Stimulated activated CD4-positive, alpha-beta T cell treated with anti-CD3 and anti-CD28 coated beads, Interleukin-15, amount 100 ng/mL, for 24 hours (primary cell): Measurements from ENCODE around the gene OR10AD1.
"Not testable (repeated sequence)": the region's sequence is repeated elsewhere in the genome, so short reads cannot be mapped to it uniquely, and the experiment has no call there.

Source experiments
- DNase-seq: peaks from one replicate; pipeline ENCODE4 v3.0.0-alpha.2; 2020

The OR10AD1 gene, protein sequence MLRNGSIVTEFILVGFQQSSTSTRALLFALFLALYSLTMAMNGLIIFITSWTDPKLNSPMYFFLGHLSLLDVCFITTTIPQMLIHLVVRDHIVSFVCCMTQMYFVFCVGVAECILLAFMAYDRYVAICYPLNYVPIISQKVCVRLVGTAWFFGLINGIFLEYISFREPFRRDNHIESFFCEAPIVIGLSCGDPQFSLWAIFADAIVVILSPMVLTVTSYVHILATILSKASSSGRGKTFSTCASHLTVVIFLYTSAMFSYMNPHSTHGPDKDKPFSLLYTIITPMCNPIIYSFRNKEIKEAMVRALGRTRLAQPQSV

DNA sequence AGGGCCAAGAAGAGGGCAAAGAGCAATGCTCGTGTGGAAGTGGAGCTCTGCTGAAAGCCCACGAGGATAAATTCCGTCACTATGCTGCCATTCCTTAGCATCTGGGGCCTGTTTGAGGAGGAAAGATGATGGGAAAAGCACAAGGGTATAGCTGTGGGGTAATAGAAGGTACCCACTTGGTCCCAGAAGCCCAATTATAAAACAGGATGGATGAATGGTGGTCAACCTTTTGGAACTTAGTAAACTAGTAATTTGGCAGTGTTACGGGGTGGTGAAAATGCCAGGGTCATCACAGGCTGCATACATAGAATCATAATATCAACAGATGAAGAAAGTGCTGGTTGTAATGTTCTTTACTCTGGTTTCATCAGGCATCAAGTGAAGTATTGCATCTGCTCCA, at the start of gene OR10AD1:
OR10AD1 (minus strand) TSS at position 101 of the 400 bp plus-strand sequence; CDS start at position 101, 0 bp downstream.
- DNase-seq: no peak

DNA sequence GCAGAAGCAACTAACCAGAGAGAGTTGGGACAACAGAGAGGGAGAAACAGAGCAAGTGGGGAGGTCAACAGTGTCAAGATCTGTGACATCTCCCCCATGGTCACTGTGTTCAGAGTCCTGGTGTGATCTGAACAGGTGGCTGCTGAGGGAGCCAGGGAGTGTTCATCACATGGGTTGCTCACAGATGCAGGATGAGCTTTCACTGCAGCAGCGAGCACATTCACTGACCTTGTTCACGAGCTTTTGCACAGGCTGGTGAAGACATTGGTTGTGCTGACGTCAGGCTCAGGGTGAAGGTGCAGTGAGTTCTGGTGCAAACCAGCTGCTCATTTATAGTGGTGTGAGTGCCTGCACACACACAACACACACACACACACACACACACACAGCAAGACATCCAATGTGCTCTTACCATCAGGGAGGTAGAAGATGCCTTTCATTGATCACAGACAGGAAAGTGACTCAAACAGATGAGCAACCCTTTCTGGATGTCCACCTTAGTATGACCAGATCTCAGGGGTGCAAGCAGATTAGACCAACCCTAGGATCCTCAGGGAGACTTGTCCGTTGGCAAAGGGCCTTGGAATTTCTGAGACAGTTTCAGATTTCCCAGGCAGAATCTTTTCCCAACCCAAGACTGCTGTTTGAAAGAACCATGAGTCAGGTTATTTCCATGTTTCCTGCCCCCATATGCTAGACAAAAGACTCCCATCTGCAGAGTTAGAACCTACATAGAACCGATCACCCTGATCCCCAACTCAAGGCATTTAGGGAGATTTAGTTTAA, 44.3 kb upstream of the OR10AD1 start:
- DNase-seq: no peak

GRCh38 chr12:48237162-48237561, 34.1 kb upstream of the OR10AD1 start:
- DNase-seq: no peak

DNA sequence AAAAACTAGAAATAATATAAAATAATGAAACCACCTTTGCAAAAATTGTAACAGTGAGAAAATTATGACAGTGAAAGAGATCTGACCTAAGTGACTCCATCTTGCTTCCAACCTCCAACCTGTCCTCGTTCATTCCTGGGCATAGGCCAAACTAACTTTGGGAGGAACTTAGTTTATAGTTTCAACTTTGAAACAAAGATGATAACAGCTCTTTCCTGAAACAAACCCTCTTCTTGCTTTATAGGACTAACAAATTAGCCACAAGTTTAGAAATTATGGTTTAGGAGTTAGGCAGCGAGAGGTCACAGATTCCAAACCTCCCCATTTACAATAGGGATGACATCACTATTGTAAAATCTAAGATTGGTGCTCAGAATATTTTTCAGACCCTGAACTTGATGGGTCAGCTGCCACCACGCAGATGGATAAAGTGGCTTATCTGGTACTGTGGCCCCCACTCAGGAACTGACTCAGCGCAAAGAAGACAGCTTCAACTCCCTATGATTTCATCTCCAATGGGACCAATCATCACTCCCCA, 32.8 kb upstream of the OR10AD1 start:
- no peak for DNase-seq

DNA sequence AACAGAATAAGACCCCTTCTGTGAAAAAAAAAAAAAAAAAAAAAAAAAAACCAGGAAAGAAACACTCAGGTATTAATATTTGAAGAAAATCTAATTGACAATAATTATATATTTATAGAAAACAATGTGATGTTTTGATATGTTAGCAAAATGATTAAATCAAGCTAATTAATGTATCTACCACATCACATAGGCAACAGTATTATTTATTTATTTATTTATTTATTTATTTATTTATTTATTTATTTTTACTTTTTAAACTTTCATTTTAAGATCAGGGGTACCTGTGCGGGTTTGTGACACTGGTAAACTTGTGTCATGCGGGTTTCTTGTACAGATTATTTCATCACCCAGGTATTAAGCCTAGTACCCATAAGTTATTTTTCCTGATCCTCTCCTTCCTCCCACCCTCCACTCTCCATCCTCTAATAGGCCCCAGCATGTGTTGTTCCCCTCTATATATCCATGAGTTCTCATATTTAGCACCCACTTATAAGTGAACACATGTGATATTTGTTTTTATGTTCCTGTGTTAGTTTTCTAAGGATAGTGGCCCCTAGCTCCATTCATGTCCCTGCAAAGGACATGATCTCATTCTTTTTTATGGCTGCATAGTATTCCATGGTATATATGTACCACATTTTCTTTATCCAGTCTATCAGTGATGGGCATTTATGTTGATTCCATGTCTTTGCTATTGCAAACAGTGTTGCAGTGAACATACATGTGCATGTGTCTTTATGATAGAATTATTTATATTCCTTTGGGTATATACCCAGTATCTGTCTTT, 28.3 kb upstream of the OR10AD1 start:
- not testable (repeated sequence) for DNase-seq

DNA sequence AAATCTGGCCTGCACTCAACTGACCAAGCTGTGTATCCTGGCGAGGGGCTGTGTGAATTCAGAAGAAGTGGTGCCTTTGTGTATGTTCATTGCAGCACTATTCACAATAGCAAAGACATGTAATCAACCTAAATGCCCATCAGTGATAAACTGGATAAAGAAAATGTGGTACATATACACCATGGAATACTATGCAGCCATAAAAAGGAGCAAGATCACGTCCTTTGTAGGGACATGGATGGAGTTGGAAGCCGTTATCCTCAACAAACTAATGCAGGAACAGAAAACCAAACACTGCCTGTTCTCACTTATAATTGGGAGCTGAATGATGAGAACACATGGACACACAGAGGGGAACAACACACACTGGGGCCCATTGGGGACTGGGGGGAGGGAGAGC, 21.4 kb upstream of the OR10AD1 start:
- DNase-seq: not testable (repeated sequence)

GRCh38 chr12:48221645-48222044, 18.6 kb upstream of the OR10AD1 start:
- no peak for DNase-seq

DNA sequence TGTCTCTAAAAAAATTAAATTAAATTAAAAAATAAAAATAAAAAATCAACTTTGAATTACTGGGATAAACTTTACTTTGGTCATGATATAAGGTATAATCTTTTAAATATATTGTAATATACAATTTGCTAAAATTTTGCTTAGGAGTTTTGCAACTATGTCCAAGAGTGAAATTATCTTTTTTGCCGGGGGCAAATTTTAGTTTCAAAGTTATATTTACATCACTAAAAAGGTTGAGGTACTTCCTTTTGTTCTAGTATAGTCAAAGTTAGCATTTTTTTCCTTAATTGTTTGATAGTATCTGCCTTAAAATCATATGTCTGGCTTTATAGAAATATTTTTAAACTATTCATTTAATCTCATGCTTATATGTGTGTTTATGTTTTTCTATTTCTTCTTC, 17.6 kb upstream of the OR10AD1 start:
- DNase-seq: no peak

DNA sequence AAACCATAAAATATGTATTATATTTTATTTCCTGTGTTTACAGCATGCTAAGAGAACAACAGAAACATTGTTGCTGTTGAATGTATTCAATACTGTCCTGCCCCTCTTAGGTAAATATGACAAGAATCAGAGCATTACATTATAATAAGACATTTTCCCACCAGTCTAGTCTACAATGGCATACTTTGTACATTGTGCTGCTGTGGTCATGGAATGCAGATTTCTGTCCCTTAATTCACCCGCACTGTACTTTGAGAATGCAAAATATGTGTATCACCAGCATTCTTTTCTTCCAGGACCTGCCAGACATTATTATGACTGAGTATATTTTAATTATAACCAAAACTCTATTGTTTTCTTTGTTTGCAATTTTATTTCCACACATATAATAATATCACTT, 16.5 kb upstream of the OR10AD1 start:
- no peak for DNase-seq

DNA sequence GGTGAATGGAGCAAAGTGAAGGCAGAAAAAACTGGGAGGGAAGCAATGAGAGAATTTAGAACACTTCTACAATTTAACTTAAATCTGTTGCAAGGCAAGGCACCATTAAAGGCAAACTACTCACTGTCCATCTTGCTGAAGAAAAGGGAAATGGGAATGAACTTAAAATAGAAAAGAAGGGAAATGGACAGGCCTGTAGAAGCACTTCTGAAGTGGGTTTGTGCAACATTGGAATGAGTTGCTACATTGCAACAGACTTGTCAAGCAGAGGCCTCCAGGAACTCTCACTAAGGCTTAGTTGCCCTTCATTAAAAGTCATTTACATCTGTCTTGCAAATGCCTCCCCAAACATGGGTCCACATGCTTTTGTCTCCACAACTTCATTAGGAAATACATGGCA, 13.7 kb upstream of the OR10AD1 start:
- DNase-seq: no peak

DNA sequence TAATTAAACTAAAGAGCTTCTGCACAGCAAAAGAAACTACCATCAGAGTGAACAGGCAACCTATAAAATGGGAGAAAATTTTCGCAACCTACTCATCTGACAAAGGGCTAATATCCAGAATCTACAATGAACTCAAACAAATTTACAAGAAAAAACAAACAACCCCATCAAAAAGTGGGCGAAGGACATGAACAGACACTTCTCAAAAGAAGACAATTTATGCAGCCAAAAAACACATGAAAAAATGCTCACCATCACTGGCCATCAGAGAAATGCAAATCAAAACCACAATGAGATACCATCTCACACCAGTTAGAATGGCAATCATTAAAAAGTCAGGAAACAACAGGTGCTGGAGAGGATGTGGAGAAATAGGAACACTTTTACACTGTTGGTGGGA, 6.4 kb upstream of the OR10AD1 start:
- DNase-seq: not testable (repeated sequence)

DNA sequence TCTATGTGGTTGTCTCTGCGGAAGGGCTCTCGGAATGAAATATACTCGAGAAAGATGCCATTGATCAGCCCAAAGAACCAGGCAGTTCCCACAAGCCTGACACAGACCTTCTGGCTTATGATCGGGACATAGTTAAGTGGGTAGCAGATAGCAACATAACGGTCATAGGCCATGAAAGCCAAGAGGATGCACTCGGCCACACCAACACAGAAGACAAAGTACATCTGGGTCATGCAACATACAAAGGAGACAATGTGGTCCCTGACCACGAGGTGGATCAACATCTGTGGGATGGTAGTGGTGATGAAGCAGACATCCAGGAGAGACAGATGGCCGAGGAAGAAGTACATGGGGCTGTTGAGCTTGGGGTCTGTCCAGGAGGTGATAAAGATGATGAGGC, 326 bp downstream of the OR10AD1 start:
- DNase-seq: no peak

DNA sequence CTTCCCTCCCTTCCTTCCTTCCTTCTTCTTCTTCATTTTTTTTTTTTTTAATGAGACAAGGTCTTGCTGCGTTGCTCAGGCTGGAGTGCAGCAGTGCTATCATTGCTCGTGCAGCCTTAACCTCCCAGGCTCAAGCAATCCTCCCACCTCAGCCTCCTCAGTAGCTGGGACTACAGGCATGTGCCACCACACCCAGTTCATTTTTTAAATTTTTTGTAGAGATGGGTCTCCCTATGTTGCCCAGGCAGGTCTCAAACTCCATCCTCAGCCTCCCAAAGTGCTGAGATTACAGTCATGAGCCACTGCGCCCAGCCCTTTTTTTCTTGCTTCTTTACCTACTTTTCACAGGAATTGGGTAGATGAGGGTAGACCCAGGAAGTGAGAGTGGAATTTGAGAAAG, 1.6 kb downstream of the OR10AD1 start:
- no peak for DNase-seq

- no peak for DNase-seq
Measured at GRCh38 chr12:48201091-48201490, 2.0 kb downstream of the OR10AD1 start.

- no peak for DNase-seq
Measured at GRCh38 chr12:48199774-48200221, 3.3 kb downstream of the OR10AD1 start.

GRCh38 chr12:48198985-48199384, 4.1 kb downstream of the OR10AD1 start:
- DNase-seq: no peak

DNA sequence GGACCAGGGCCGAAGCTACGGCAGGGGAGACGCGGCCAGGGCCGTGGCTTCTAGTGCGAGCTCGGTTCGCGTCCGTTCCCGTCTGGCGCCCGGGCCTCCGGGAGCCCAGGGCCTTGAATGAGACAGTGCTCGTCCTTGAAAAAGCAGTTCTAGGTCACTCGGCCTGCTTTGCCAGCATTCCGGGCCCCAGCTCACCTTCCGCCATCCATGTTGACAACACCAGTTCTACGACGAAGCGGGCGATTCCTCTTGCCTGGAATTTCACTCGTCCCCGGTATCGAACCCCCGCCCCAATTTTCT, 4.5 kb downstream of the OR10AD1 start:
- peak; percentile 48 for DNase-seq

- peak; percentile 97 for DNase-seq
Measured at GRCh38 chr12:48197971-48198671, 5.0 kb downstream of the OR10AD1 start.

DNA sequence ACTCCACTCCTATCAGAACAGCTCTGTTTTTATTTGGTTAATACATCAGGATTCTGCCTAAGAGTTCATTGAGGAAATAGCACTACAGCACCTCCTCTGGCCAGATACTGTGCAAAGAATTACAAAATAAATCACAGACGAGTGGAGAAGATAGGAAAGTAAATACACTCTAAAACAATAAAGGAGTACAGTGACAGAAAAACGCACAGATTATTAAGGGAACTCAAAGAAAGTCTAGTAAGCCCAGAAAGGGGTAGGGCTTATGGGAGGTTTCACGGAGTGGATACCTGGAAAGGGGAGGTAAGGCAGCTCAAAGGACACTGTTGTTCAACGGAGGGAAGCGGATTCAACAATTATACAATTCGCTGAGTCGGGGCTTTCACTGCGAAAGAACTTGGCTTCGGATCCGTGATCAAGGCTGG, 5.5 kb downstream of the OR10AD1 start:
- no peak for DNase-seq

- no peak for DNase-seq
Measured at GRCh38 chr12:48194799-48195201, 8.3 kb downstream of the OR10AD1 start.

DNA sequence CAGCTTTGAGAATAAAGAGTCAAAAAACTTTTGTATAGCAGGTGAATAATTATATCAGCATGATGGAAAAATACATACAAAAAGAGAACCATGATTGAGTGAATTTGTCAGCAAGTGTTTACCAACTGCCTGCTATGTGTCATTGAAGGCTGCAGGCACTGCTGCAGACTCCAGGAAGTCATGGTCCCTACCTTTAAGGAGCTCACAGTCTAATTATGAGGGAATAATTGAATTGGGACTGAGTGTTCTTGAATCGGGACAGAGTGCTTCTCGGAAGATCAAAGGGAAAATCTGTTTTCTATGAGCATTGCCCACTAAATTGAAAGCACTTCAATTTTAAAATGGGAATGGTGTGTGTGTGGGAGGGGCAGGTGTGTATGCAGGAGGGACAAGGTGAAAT, 9.5 kb downstream of the OR10AD1 start:
- DNase-seq: no peak

DNA sequence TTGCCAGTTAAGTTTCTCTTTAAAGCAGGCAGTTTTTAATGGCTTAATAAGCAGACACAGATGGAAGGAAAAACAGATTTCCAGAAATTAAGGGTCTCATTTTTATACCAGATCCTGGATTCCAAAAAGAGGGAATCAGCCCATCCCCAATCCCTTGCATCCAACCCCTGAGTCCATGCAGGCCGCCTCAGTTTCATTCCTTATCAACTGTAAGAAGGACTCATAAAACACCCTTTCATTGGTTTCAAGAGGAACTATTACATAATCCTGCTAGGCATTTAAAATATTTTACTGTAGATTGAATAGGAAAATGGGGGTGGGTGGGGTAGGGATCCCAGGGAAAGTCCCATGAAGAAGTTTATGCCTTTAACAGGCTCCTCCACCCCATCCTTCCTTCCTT, 10.2 kb downstream of the OR10AD1 start:
- no peak for DNase-seq

- DNase-seq: no peak
Measured at GRCh38 chr12:48191096-48191495, 12.0 kb downstream of the OR10AD1 start.
